Prostate gland (tissue), 2 donors: ENCODE results near the gene ALDOB.

Source experiments
- CTCF ChIP-seq, 4 experiments: fragments of 200-600 bp in 2 of 4; fragments of 450-650 bp in 2 of 4; sonication (generic) in 2 of 4; IDR thresholded peaks; 1 replicate in 3 of 4; 2 replicates in 1 of 4; pipeline ENCODE4 v1.5.1; 2016 to 2019; ENCODE audit warnings: antibody characterized with exemption in 4 of 4, mild to moderate bottlenecking in 2 of 4, moderate library complexity in 2 of 4
- POLR2A ChIP-seq: fragments of 450-650 bp; IDR thresholded peaks from one replicate; pipeline ENCODE4 v1.6.1; 2016; ENCODE audit warnings: antibody characterized with exemption, mild to moderate bottlenecking

GRCh38 chr9:101372327-101373118 lies 63.1 kb downstream of the ALDOB start:
- TF ChIP-seq CTCF (IDR thresholded peaks at IDR 0.05) (no peak), POLR2A (no peak)
